Prostate gland (tissue), 2 donors: Measurements from ENCODE around the gene KIF15. TPM values are rescaled to one million over a fixed set of nuclear protein-coding genes. Genes with fewer than 3 reads are reported as not detected.

Experiments
- DNase-seq: peaks from one replicate; pipeline ENCODE4 v3.0.0-alpha.2; 2019; ENCODE audit warnings: low spot score
- H3K27ac ChIP-seq, 2 donors: fragments of 200-600 bp; sonication (generic); 2 replicates each; pipeline ENCODE4 v1.5.1; 2017 to 2019
- H3K27me3 ChIP-seq: fragments of 200-600 bp; sonication (generic); replicated peaks from 2 replicates; pipeline ENCODE4 v1.5.1; 2019; ENCODE audit not compliant: insufficient read depth
- H3K36me3 ChIP-seq, 2 donors: fragments of 200-600 bp; sonication (generic); 1 replicate in 1 of 2; 2 replicates in 1 of 2; pipeline versions ENCODE4 v1.5.1 to v1.8.1; 2017 to 2019
- H3K4me1 ChIP-seq: fragments of 200-600 bp; sonication (generic); replicated peaks from 2 replicates; pipeline ENCODE4 v1.5.1; 2019
- H3K4me3 ChIP-seq, 2 donors: fragments of 200-600 bp; sonication (generic); 2 replicates each; pipeline ENCODE4 v1.5.1; 2017 to 2019
- H3K9me3 ChIP-seq: fragments of 200-600 bp; sonication (generic); 2 replicates; pipeline ENCODE4 v1.5.1; 2017
- CTCF ChIP-seq, 4 experiments: fragments of 200-600 bp in 2 of 4; fragments of 450-650 bp in 2 of 4; sonication (generic) in 2 of 4; IDR thresholded peaks; 1 replicate in 3 of 4; 2 replicates in 1 of 4; pipeline ENCODE4 v1.5.1; 2016 to 2019; ENCODE audit warnings: antibody characterized with exemption in 4 of 4, mild to moderate bottlenecking in 2 of 4, moderate library complexity in 2 of 4
- POLR2A ChIP-seq: fragments of 450-650 bp; IDR thresholded peaks from one replicate; pipeline ENCODE4 v1.6.1; 2016; ENCODE audit warnings: antibody characterized with exemption, mild to moderate bottlenecking
- POLR2AphosphoS5 ChIP-seq: sonication (generic); formaldehyde crosslinking; IDR thresholded peaks from one replicate; pipeline ENCODE4 v1.6.1; 2017; ENCODE audit warnings: antibody characterized with exemption
- WGBS: methylation state at CpG from one replicate; pipeline ENCODE4 v1.1.5; 2018; 5-methylcytosine and 5-hydroxymethylcytosine counted together
- intact Hi-C: fragments of 100-400 bp; cut with DNase I; formaldehyde crosslinking; loops from one replicate; pipeline ENCODE4 v1.14.2; 2022
- total RNA-seq, 2 donors: library from RNA; depleted of rRNA; stranded (reverse); fragments of >200 nt; gene quantifications; one replicate each; pipeline ENCODE4 v1.1.0, GENCODE V29; 2016

KIF15 gene
- total RNA-seq, 2 donors from 2014 or later, result 0.55 to 4.8 TPM

- no peak overlapping the region for H3K27ac ChIP-seq
- TF ChIP-seq POLR2A, result no peak
- TF ChIP-seq POLR2AphosphoS5, result no peak
- no peak for TF ChIP-seq CTCF (IDR thresholded peaks at IDR 0.05)
- no peaks in the 10 kb centered on the region for H3K27me3 ChIP-seq
- H3K9me3 ChIP-seq, result no peaks in the 10 kb centered on the region
- intact Hi-C loops, result no loop called here
- no peaks in the 10 kb centered on the region for H3K4me1 ChIP-seq
- WGBS, result 81% methylated on average over 3 of the region's 3 CpGs
- H3K36me3 ChIP-seq, result no peaks in the 10 kb centered on the region
- DNase-seq, result no peak
- H3K4me3 ChIP-seq, result no peak overlapping the region
These were observed 115.7 kb downstream of the KIF15 start for GRCh38 chr3:44877333-44877732.

- WGBS, result 29% methylated on average over 2 of the region's 2 CpGs
These were observed 118.7 kb downstream of the KIF15 start for GRCh38 chr3:44880284-44880683.

GRCh38 chr3:44883213-44883955, 121.8 kb downstream of the KIF15 start:
- 93% methylated on average over 5 of the region's 5 CpGs for whole genome bisulfite sequencing
- Histone ChIP-seq H3K4me1 (no peaks in the 10 kb centered on the region), H3K27ac (no peak overlapping the region), H3K36me3 (no peaks in the 10 kb centered on the region), H3K4me3 (no peak overlapping the region), H3K27me3 (no peaks in the 10 kb centered on the region), H3K9me3 (no peaks in the 10 kb centered on the region)
- no peak for DNase-seq
- intact Hi-C loops, result no loop called here
- TF ChIP-seq CTCF (IDR thresholded peaks at IDR 0.05) (no peak), POLR2A (no peak), POLR2AphosphoS5 (no peak)

More at GRCh38 chr3:44880284-44880683, 118.7 kb downstream of the KIF15 start:
- no peaks in the 10 kb centered on the region for H3K36me3 ChIP-seq
- no peak overlapping the region for H3K4me3 ChIP-seq
- DNase-seq, result no peak
- no peak overlapping the region for H3K27ac ChIP-seq
- TF ChIP-seq CTCF (IDR thresholded peaks at IDR 0.05) (no peak), POLR2A (no peak), POLR2AphosphoS5 (no peak)
- H3K9me3 ChIP-seq, result no peaks in the 10 kb centered on the region
- H3K4me1 ChIP-seq, result no peaks in the 10 kb centered on the region
- intact Hi-C loops, result no loop called here
- no peaks in the 10 kb centered on the region for H3K27me3 ChIP-seq

- H3K36me3 ChIP-seq, result no peaks in the 10 kb centered on the region
- intact Hi-C loops, result no loop called here
- no peaks in the 10 kb centered on the region for H3K4me1 ChIP-seq
- DNase-seq, result no peak
- no peak overlapping the region for H3K27ac ChIP-seq
- H3K27me3 ChIP-seq, result no peaks in the 10 kb centered on the region
- TF ChIP-seq POLR2AphosphoS5 (no peak), POLR2A (no peak), CTCF (IDR thresholded peaks at IDR 0.05) (no peak)
- H3K9me3 ChIP-seq, result no peaks in the 10 kb centered on the region
- whole genome bisulfite sequencing, result 25% methylated on average over 4 of the region's 4 CpGs
- H3K4me3 ChIP-seq, result no peak overlapping the region
These were observed 122.4 kb downstream of the KIF15 start for GRCh38 chr3:44883999-44884431.

- WGBS, result 46% methylated on average over 4 of the region's 4 CpGs
- Histone ChIP-seq H3K36me3 (no peaks in the 10 kb centered on the region), H3K4me1 (no peaks in the 10 kb centered on the region), H3K9me3 (no peaks in the 10 kb centered on the region), H3K4me3 (no peak overlapping the region), H3K27me3 (no peaks in the 10 kb centered on the region), H3K27ac (no peak overlapping the region)
- TF ChIP-seq CTCF (IDR thresholded peaks at IDR 0.05), result no peak
- TF ChIP-seq POLR2AphosphoS5, result no peak
- TF ChIP-seq POLR2A, result no peak
- intact Hi-C loops, result no loop called here
- DNase-seq, result no peak
These were observed 124.0 kb downstream of the KIF15 start for GRCh38 chr3:44885618-44886017.
